ENCODE measurements around the gene PKD1L1. TPM values are rescaled to one million over a fixed set of nuclear protein-coding genes. Genes with fewer than 3 reads are reported as not detected.

PKD1L1 gene
- total RNA-seq, 1 experiment from 2014 or later: 0.07 TPM

DNA sequence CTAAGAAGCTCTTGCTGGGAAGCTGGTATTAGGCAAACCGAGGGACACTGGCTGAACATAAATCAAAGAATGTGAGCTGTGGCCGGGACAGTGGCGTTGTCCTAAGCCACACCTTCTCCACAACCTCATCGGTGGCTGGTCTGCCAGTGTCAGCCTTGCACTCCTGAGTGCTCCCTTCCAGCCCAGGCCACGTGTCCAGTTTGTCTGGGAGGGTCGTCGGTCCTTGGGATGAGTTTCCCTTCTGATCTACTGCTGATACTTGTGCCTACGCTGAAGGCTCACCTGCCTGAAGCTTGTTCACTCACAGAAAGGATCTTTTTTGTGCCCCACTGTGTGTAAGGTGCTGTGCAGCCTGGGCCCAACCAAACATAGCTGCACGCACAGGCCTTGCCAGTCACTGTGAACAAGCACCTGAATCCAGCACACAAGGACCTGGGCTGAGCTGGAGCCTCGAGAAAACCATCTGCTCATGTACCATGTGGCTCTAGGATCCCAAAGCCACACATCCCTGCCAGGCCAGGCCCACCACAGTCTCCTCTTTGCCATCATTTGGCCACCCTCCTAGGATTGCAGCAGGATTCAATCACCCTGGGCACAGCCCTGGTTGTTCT, 116.1 kb downstream of the PKD1L1 start (continued):
- TF ChIP-seq, protein P1, sequence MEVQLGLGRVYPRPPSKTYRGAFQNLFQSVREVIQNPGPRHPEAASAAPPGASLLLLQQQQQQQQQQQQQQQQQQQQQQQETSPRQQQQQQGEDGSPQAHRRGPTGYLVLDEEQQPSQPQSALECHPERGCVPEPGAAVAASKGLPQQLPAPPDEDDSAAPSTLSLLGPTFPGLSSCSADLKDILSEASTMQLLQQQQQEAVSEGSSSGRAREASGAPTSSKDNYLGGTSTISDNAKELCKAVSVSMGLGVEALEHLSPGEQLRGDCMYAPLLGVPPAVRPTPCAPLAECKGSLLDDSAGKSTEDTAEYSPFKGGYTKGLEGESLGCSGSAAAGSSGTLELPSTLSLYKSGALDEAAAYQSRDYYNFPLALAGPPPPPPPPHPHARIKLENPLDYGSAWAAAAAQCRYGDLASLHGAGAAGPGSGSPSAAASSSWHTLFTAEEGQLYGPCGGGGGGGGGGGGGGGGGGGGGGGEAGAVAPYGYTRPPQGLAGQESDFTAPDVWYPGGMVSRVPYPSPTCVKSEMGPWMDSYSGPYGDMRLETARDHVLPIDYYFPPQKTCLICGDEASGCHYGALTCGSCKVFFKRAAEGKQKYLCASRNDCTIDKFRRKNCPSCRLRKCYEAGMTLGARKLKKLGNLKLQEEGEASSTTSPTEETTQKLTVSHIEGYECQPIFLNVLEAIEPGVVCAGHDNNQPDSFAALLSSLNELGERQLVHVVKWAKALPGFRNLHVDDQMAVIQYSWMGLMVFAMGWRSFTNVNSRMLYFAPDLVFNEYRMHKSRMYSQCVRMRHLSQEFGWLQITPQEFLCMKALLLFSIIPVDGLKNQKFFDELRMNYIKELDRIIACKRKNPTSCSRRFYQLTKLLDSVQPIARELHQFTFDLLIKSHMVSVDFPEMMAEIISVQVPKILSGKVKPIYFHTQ (CRISPR knock-in tag; IDR thresholded peaks at IDR 0.05): no peak
- TF ChIP-seq NFYB (CRISPR knock-in tag; conservative IDR thresholded peaks at IDR 0.05; ENCODE audit: low read depth) (no peak), ZNF671 (CRISPR knock-in tag; IDR thresholded peaks at IDR 0.05) (no peak), ZNF423 (CRISPR knock-in tag; IDR thresholded peaks at IDR 0.05) (no peak), CREB1 (CRISPR knock-in tag; IDR thresholded peaks at IDR 0.05) (no peak), EMX1 (CRISPR knock-in tag; IDR thresholded peaks at IDR 0.05) (no peak), TEAD1 (CRISPR knock-in tag; IDR thresholded peaks at IDR 0.05) (no peak), JUN (CRISPR knock-in tag; IDR thresholded peaks at IDR 0.05) (no peak)
- TF ChIP-seq, protein P2, sequence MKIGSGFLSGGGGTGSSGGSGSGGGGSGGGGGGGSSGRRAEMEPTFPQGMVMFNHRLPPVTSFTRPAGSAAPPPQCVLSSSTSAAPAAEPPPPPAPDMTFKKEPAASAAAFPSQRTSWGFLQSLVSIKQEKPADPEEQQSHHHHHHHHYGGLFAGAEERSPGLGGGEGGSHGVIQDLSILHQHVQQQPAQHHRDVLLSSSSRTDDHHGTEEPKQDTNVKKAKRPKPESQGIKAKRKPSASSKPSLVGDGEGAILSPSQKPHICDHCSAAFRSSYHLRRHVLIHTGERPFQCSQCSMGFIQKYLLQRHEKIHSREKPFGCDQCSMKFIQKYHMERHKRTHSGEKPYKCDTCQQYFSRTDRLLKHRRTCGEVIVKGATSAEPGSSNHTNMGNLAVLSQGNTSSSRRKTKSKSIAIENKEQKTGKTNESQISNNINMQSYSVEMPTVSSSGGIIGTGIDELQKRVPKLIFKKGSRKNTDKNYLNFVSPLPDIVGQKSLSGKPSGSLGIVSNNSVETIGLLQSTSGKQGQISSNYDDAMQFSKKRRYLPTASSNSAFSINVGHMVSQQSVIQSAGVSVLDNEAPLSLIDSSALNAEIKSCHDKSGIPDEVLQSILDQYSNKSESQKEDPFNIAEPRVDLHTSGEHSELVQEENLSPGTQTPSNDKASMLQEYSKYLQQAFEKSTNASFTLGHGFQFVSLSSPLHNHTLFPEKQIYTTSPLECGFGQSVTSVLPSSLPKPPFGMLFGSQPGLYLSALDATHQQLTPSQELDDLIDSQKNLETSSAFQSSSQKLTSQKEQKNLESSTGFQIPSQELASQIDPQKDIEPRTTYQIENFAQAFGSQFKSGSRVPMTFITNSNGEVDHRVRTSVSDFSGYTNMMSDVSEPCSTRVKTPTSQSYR (CRISPR knock-in tag; IDR thresholded peaks at IDR 0.05): no peak
- TF ChIP-seq, protein P3, sequence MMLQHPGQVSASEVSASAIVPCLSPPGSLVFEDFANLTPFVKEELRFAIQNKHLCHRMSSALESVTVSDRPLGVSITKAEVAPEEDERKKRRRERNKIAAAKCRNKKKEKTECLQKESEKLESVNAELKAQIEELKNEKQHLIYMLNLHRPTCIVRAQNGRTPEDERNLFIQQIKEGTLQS (CRISPR knock-in tag; conservative IDR thresholded peaks at IDR 0.05): no peak
- TF ChIP-seq, protein P4, sequence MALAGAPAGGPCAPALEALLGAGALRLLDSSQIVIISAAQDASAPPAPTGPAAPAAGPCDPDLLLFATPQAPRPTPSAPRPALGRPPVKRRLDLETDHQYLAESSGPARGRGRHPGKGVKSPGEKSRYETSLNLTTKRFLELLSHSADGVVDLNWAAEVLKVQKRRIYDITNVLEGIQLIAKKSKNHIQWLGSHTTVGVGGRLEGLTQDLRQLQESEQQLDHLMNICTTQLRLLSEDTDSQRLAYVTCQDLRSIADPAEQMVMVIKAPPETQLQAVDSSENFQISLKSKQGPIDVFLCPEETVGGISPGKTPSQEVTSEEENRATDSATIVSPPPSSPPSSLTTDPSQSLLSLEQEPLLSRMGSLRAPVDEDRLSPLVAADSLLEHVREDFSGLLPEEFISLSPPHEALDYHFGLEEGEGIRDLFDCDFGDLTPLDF (CRISPR knock-in tag; IDR thresholded peaks at IDR 0.05): no peak

DNA sequence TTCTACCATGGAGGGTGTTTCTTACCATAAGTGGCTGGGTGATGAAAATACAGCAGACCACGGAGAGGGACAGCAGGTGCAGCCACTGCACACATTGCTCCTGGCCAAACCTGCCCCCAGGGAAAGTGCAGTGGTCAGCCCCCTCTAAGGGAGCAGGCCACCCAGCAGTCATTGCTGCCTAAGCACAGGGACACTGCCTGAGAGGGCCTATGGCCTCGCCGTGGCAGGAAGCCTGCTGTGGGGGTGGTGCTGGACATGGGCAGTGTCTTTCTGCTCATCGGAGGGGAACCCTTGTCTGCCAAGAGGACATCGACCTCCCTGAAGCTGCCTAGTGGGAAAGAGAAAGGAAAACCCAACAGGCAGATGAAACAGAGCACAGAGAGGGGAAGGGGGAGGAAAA, 118.3 kb downstream of the PKD1L1 start:
- no peaks in the 10 kb centered on the region for H3K9me3 Mint-ChIP-seq

More for the DNA sequence above, 118.3 kb downstream of the PKD1L1 start:
- Mint-ChIP-seq H3K36me3 (no peaks in the 10 kb centered on the region), H3K4me3 (no peak overlapping the region), H3K27ac (no peak overlapping the region), H3K4me1 (no peaks in the 10 kb centered on the region), H3K27me3 (ENCODE audit: low read depth) (no peaks in the 10 kb centered on the region; the same call in 1 of the 2 replicates)
- ATAC-seq (no peak), DNase-seq (ENCODE audit: low spot score) (no peak)
- CTCF ChIA-PET: no interaction called here
- POLR2A ChIA-PET: no interaction called here
- TF ChIP-seq, protein P5, sequence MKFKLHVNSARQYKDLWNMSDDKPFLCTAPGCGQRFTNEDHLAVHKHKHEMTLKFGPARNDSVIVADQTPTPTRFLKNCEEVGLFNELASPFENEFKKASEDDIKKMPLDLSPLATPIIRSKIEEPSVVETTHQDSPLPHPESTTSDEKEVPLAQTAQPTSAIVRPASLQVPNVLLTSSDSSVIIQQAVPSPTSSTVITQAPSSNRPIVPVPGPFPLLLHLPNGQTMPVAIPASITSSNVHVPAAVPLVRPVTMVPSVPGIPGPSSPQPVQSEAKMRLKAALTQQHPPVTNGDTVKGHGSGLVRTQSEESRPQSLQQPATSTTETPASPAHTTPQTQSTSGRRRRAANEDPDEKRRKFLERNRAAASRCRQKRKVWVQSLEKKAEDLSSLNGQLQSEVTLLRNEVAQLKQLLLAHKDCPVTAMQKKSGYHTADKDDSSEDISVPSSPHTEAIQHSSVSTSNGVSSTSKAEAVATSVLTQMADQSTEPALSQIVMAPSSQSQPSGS (CRISPR knock-in tag; IDR thresholded peaks at IDR 0.05; ENCODE audit: borderline replicate concordance, low read depth): no peak
- TF ChIP-seq, protein P6, sequence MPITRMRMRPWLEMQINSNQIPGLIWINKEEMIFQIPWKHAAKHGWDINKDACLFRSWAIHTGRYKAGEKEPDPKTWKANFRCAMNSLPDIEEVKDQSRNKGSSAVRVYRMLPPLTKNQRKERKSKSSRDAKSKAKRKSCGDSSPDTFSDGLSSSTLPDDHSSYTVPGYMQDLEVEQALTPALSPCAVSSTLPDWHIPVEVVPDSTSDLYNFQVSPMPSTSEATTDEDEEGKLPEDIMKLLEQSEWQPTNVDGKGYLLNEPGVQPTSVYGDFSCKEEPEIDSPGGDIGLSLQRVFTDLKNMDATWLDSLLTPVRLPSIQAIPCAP (CRISPR knock-in tag; IDR thresholded peaks at IDR 0.05): no peak
- TF ChIP-seq ZNF263 (CRISPR knock-in tag; IDR thresholded peaks at IDR 0.05; ENCODE audit: low read depth) (no peak), ZNF219 (CRISPR knock-in tag; IDR thresholded peaks at IDR 0.05; ENCODE audit: borderline replicate concordance) (no peak), TP53 (CRISPR knock-in tag; IDR thresholded peaks at IDR 0.05) (no peak), CREB1 (CRISPR knock-in tag; IDR thresholded peaks at IDR 0.05) (no peak), RORB (CRISPR knock-in tag; IDR thresholded peaks at IDR 0.05) (no peak), IRF2 (CRISPR knock-in tag; IDR thresholded peaks at IDR 0.05; ENCODE audit: borderline replicate concordance, low read depth) (no peak), NFE2L1 (CRISPR knock-in tag; IDR thresholded peaks at IDR 0.05) (no peak), MYBL2 (CRISPR knock-in tag; IDR thresholded peaks at IDR 0.05) (no peak), FOXJ3 (CRISPR knock-in tag; IDR thresholded peaks at IDR 0.05; ENCODE audit: borderline replicate concordance) (no peak)
- TF ChIP-seq, protein P7, sequence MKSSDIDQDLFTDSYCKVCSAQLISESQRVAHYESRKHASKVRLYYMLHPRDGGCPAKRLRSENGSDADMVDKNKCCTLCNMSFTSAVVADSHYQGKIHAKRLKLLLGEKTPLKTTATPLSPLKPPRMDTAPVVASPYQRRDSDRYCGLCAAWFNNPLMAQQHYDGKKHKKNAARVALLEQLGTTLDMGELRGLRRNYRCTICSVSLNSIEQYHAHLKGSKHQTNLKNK (CRISPR knock-in tag; IDR thresholded peaks at IDR 0.05): no peak
- TF ChIP-seq, protein P2 (CRISPR knock-in tag; IDR thresholded peaks at IDR 0.05): no peak
- TF ChIP-seq, protein P8, sequence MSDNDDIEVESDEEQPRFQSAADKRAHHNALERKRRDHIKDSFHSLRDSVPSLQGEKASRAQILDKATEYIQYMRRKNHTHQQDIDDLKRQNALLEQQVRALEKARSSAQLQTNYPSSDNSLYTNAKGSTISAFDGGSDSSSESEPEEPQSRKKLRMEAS (CRISPR knock-in tag; IDR thresholded peaks at IDR 0.05): no peak
